ENCODE measurements around the gene HIC1. TPM values are rescaled to one million over a fixed set of nuclear protein-coding genes. Genes with fewer than 3 reads are reported as not detected.

HIC1 gene
- total and polyA plus RNA-seq, 8 donors: 1.5 to 107 (median 8.9) TPM

GRCh38 chr17:2049333-2050299 lies 5.3 kb upstream of the HIC1 start:
- no peaks in the 10 kb centered on the region for H3K9me3 ChIP-seq
- peaks cover 0 to 62% (median 27%) of the 10 kb centered on the region in 3 donors for H3K27me3 ChIP-seq
- WGBS, 5 donors: 1 to 8% (median 3%) methylated on average over 14 to 104 of the region's 104 CpGs
- peak; percentile 89 to 95 for DNase-seq
- H3K36me3 ChIP-seq: peaks cover 0 to 3% (median under 1%) of the 10 kb centered on the region in 4 donors
- no peak for TF ChIP-seq CTCF (IDR thresholded peaks at IDR 0.05)
- TF ChIP-seq POLR2AphosphoS5 (IDR thresholded peaks at IDR 0.05): peak in 1 of 3 donors; percentile 29
- H3K4me3 ChIP-seq: peak overlapping the region; percentile 59 to 85 (median 76)
- intact Hi-C loops (cut with DNase I; ENCODE audit: low total_unique reads): no loop called here
- H3K4me1 ChIP-seq: peaks cover 36 to 52% (median 46%) of the 10 kb centered on the region in 4 donors
- H3K27ac ChIP-seq: peak overlapping the region; percentile 53 to 81 (median 58)

GRCh38 chr17:2050300-2051060 lies 4.4 kb upstream of the HIC1 start:
- peaks cover 41 to 61% (median 53%) of the 10 kb centered on the region in 4 donors for H3K4me1 ChIP-seq
- peak; percentile 70 to 90 for DNase-seq
- H3K36me3 ChIP-seq: no peaks in the 10 kb centered on the region
- TF ChIP-seq EP300 (IDR thresholded peaks at IDR 0.05): no peak
- TF ChIP-seq POLR2AphosphoS5 (IDR thresholded peaks at IDR 0.05): no peak
- TF ChIP-seq POLR2A (IDR thresholded peaks at IDR 0.05): no peak
- no peak for TF ChIP-seq CTCF (IDR thresholded peaks at IDR 0.05)
- peaks cover 0 to 71% (median 35%) of the 10 kb centered on the region in 3 donors for H3K27me3 ChIP-seq
- intact Hi-C loops (cut with DNase I; ENCODE audit: low total_unique reads): no loop called here
- WGBS, 5 donors: 0 to 2% (median 1%) methylated on average over 9 to 85 of the region's 88 CpGs; no CpG with 5 or more reads in 1 of the 5 donors
- H3K4me3 ChIP-seq: peak overlapping the region; percentile 59 to 85 (median 76)
- no peaks in the 10 kb centered on the region for H3K9me3 ChIP-seq
- H3K27ac ChIP-seq: peak overlapping the region; percentile 50 to 81 (median 55)

- peak; percentile 52 to 83 for DNase-seq
- peaks cover 47 to 69% (median 61%) of the 10 kb centered on the region in 4 donors for H3K4me1 ChIP-seq
- H3K4me3 ChIP-seq: peak overlapping the region; percentile 59 to 85 (median 76)
- H3K9me3 ChIP-seq: no peaks in the 10 kb centered on the region
- 6 to 15% (median 8%) methylated on average over 38 to 81 of the region's 81 CpGs for WGBS, 5 donors
- intact Hi-C loops (cut with DNase I; ENCODE audit: low total_unique reads): no loop called here
- TF ChIP-seq CTCF (IDR thresholded peaks at IDR 0.05) (no peak), POLR2A (IDR thresholded peaks at IDR 0.05) (no peak), POLR2AphosphoS5 (IDR thresholded peaks at IDR 0.05) (peak in 1 of 3 donors; percentile 6), EP300 (IDR thresholded peaks at IDR 0.05) (no peak)
- no peaks in the 10 kb centered on the region for H3K36me3 ChIP-seq
- H3K27me3 ChIP-seq: peaks cover 0 to 79% (median 44%) of the 10 kb centered on the region in 3 donors
- H3K27ac ChIP-seq: peak overlapping the region; percentile 23 to 81 (median 52)
Measured at GRCh38 chr17:2051061-2051932, 3.6 kb upstream of the HIC1 start.

Data from stomach (tissue), 9 donors.